GM12864 (cell line): ENCODE measurements around the gene MLH3.
"Not testable (repeated sequence)": the region's sequence is repeated elsewhere in the genome, so short reads cannot be mapped to it uniquely, and the experiment has no call there.

ENCODE experiments used
- DNase-seq: peaks from one replicate; pipeline ENCODE4 v3.0.0-alpha.2; 2011; ENCODE audit warnings: low read depth
- H3K4me3 ChIP-seq: 2 replicates; pipeline ENCODE4 v1.5.1; 2011; ENCODE audit warnings: mild to moderate bottlenecking, low read depth, low read length, control low read depth
- CTCF ChIP-seq: IDR thresholded peaks from 2 replicates; pipeline ENCODE4 v1.5.1; 2011; ENCODE audit warnings: low read depth, mild to moderate bottlenecking, moderate library complexity, low read length, control low read depth, inconsistent platforms; ENCODE audit errors: missing control alignments

Gene MLH3

GRCh38 chr14:75001261-75001660 lies 50.0 kb downstream of the MLH3 start:
- no peak for DNase-seq
- no peak for TF ChIP-seq CTCF
- H3K4me3 ChIP-seq = no peak overlapping the region

- not testable (repeated sequence) for DNase-seq, H3K4me3 ChIP-seq
These were observed 55.5 kb downstream of the MLH3 start for GRCh38 chr14:74995781-74996180.

- not testable (repeated sequence) for DNase-seq, H3K4me3 ChIP-seq
These were observed 57.1 kb downstream of the MLH3 start for GRCh38 chr14:74994182-74994581.

DNA sequence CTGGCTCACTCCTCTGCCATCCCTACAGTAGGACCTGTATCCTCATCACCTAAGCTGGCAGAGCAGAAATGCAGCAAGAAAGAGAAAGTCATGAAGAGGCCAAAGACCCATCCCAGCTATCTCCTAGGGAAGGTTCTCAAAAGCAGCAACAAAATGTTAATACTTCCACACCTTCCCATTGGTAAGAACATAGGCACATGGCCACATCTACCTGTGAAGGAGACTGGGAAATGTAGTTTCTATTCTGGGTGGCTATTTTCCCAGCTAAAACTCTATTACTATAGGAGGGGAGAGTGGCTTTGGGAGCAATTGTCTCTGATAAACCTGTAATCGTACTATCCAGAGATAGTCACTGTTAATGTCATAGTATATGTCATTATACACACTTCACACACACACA lies 62.3 kb downstream of the MLH3 start:
- H3K4me3 ChIP-seq = no peak overlapping the region
- no peak for TF ChIP-seq CTCF
- DNase-seq = no peak

DNA sequence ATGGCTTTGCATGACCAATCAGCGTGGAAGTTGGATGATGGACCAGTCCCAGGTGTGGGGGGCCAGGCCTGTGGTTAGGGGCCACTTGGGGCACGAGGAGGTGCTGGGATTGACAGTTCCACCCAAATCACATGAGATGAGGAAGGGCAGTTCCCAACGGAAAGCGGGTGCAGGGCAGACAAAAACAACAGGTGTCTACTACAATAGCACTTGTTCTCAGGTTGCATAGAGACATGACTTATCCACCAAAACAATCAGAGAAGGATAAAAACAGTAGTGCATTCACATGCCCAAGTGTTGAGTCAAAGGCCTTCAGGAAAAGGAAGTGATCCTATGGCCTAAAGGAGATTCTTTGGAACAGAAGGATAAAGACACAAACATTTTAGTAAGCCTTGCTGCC lies 63.1 kb downstream of the MLH3 start:
- TF ChIP-seq CTCF = no peak
- no peak for DNase-seq
- no peak overlapping the region for H3K4me3 ChIP-seq

- no peak overlapping the region for H3K4me3 ChIP-seq
- TF ChIP-seq CTCF = no peak
- DNase-seq = no peak
These were observed 65.5 kb downstream of the MLH3 start for GRCh38 chr14:74985806-74986205.

DNA sequence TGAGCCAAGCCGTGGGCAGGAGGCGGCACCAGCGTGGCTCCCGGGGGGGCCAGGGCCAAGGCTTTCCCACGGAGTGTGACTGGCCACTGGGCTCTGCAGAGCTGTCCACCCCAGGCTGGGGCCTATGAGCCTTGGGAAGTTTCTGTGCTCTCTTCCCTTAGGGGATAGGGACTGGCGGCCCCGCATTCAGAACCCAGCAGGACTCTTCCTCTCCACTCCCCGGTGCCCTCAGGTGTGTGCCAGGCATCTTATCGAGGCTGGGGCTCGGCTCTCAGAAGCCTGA lies 66.3 kb downstream of the MLH3 start:
- no peak for DNase-seq
- no peak for TF ChIP-seq CTCF
- no peak overlapping the region for H3K4me3 ChIP-seq

GRCh38 chr14:74984236-74985027 lies 66.8 kb downstream of the MLH3 start:
- TF ChIP-seq CTCF = no peak
- no peak for DNase-seq

More at GRCh38 chr14:74984236-74985027, 66.8 kb downstream of the MLH3 start:
- no peak overlapping the region for H3K4me3 ChIP-seq
